Right ventricle myocardium superior (tissue), 1 donor: ENCODE data around the gene CYP11A1. TPM values are rescaled to one million over a fixed set of nuclear protein-coding genes. Genes with fewer than 3 reads are reported as not detected.
A peak's percentile ranks its signal among the peaks of the same experiment; 100 is the strongest.

Experiments
- ATAC-seq: fragments of 200-7000 bp; cut with Tn5 transposase; one replicate; pipeline ENCODE4 v1.9.1; 2020; ENCODE audit warnings: mild to moderate bottlenecking; ENCODE audit not compliant: poor library complexity
- DNase-seq: peaks from one replicate; pipeline ENCODE4 v3.0.0-alpha.2; 2020
- intact Hi-C: fragments of 100-400 bp; cut with DNase I; formaldehyde crosslinking; loops from one replicate; pipeline ENCODE4 v1.11.2; 2022
- total RNA-seq: library from RNA; stranded (reverse); fragmentation: NEBNext Ultra II Directional; extraction: Animal tissue kit (Norgen Biotek cat#: 25700); gene quantifications from one replicate; pipeline ENCODE4 v1.2.1, GENCODE V29; 2021
- donor health status: DM: no; HTN: yes; CAD: no; lungs with severe emphysema.

Gene CYP11A1
- total RNA-seq, 1 donor from 2014 or later = 0.51 TPM

DNA sequence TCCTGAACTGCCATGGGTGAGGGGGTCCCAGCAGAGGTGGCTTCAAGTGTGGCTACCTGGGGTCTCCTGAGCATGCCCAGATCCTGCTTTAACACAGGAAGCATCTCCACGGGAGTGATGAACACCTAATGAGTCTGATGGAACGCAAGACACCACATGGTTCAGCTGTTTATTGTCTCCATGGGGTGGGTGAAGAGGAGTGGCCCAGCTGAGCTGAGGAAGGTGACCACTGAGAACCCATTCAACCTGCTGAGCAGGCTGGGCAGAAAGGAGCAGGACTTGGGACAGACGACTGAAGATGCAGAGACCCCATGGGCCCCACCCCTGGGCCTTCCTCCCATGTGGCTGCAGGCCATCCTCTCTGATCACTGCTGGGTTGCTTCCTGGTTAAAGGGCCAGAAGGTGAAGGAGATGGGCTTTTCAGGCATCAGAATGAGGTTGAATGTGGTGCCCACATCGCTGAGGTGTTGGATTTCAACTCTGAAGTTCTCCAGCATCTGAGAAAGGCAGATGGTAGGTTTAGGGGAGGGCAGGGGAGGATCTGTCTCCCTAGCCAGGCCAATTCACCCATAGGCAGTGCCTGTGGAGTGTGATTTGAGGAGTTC, 29.7 kb downstream of the CYP11A1 start:
- DNase-seq (no peak), ATAC-seq (no peak)
- intact Hi-C loops = no loop called here

DNA sequence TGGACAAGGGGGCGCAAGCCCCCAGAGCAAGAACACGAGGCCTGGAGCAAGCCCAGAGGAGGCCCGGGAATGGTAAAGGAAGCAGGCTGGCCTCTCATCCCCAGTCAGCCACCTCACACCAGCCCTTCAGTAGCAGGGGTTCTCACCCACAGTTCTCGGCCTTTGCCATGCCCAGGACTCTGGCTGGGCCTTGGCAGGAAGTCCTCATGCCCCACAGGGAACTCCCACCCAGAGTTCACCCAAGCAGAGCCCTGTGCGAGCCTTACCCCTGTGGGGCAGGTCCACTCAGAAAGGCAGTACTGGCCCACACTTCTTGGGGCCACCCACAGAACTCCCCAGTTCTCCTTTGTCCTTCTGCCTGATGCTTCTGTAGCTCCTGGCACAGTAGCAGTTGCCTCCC, 30.3 kb downstream of the CYP11A1 start:
- intact Hi-C loops = no loop called here
- peak; percentile 18 for DNase-seq
- no peak for ATAC-seq

DNA sequence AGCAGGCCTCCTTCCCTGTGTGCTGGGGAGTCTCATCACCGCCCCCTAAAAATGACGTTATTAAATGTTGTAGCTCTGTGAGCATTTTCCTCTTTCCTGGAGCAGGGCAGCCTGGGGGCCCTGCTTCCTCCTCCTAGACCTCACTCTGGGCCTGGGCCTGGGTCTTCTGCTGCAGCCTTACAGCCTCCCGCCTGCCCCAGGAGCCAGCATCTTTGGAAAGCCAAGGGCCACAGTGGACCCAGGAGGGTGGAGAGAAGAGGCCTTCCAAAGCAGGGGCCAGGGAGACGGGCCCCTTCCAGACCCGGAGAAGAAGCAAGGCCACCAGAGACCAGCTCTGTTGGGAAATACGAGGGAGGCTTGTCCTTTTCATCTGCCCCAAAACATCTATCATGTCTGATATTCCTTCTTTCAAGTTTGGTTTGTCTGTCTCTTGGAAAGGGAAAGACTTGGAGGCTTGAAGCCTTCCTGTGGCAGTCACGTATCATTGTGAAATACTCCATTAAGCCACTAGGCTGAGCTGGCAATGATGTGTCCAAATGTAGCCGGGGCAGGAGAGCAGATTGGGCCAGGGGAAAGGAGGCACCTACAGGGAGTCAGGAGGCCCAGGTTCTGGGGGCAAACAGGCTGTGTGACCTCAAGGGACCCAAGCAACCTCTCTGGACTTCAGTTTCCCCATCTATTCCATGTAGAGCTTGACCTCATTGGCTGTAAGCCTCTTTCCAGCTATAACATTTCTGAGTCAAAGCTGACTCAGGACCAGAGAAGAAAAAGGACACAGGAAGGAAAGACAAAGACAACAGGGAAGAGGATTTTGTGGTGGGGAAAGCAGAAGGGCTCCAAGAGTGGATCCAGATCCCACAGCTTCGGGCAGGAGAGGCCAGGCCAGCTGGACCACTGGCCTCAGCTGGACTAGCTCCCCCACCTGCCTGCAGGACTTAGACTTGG, 31.1 kb downstream of the CYP11A1 start:
- ATAC-seq (no peak), DNase-seq (no peak)
- intact Hi-C loops = no loop called here

DNA sequence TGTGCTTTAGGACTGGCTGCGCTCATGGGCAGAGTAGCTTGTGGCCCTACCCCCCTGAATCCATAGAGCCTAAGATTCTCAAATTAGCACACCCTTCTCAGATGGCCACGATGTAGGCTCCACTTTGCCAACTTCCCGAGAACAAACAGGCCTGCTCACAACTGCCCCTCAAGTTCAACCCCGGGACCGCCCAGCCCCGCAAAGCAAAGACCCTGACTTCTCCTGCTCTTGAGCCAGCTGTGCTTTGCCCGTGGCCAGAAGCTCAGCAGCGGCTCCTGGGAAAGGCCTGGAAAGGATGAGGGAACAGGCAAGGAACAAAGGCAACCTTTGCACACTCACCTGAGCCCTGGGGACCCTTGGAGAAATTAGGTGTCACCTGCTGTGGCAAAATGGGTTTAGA, 32.0 kb downstream of the CYP11A1 start:
- no peak for ATAC-seq
- intact Hi-C loops = no loop called here

DNA sequence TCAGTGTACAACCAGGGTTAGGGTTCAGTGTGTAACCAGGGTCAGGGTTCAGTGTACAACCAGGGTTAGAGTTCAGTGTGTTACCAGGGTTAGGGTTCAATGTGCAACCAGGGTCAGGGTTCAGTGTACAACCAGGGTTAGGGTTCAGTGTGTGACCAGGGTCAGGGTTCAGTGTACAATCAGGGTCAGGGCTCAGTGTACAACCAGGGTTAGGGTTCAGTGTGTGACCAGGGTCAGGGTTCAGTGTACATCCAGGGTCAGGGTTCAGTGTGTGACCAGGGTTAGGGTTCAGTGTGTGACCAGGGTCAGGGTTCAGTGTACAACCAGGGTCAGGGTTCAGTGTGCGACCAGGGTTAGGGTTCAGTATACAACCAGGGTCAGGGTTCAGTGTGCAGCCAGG, 33.3 kb downstream of the CYP11A1 start:
- ATAC-seq = no peak
- DNase-seq = no peak
- intact Hi-C loops = no loop called here

More for the DNA sequence above, 32.0 kb downstream of the CYP11A1 start:
- no peak for DNase-seq

DNA sequence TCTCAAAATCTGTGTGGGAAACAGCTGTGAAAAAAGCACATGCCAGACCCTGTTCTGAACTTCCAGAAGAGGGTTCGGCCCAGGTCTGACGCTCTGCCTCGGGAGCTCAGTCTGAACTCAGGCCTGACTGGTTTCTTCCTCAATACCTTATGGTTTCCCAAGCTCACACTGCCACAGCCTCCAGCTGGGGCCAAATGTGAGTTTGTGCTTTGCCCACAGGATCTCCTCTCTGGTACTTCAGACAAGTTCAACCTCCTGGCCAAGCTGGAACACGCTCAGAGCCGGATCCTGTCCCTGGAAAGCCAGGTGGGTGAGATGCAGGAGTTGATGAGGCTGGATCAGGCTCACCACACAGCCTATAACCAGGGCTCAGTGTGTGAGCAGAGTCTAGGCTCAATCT, 33.8 kb downstream of the CYP11A1 start:
- intact Hi-C loops = no loop called here
- DNase-seq (no peak), ATAC-seq (no peak)

GRCh38 chr15:74333093-74333492, 34.4 kb downstream of the CYP11A1 start:
- intact Hi-C loops = no loop called here
- ATAC-seq (no peak), DNase-seq (no peak)

DNA sequence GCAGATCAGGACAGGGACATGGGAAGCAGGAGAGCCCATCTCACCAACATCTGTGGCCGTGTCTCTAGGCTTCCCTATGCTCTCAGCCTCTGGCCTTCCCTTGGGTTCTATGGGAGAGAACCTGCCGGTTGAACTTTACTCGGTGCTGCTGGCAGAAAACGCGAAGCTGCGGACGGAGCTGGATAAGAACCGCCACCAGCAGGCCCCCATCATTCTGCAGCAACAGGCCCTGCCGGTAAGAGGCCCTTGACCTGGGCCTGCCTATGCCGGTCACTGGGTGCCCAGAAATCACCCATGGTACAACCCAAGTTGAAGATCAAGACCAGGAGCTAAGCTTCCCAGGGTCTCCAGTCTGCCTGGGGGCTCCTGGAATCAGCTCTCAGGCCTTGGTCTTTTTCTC, 34.8 kb downstream of the CYP11A1 start:
- DNase-seq (peak; percentile 10), ATAC-seq (no peak)
- intact Hi-C loops = no loop called here

- ATAC-seq (no peak), DNase-seq (no peak)
- intact Hi-C loops = no loop called here
Measured at GRCh38 chr15:74332011-74332410, 35.4 kb downstream of the CYP11A1 start.

GRCh38 chr15:74330861-74331408, 36.5 kb downstream of the CYP11A1 start:
- no peak for ATAC-seq
- DNase-seq = peak; percentile 18
- intact Hi-C loops = no loop called here

DNA sequence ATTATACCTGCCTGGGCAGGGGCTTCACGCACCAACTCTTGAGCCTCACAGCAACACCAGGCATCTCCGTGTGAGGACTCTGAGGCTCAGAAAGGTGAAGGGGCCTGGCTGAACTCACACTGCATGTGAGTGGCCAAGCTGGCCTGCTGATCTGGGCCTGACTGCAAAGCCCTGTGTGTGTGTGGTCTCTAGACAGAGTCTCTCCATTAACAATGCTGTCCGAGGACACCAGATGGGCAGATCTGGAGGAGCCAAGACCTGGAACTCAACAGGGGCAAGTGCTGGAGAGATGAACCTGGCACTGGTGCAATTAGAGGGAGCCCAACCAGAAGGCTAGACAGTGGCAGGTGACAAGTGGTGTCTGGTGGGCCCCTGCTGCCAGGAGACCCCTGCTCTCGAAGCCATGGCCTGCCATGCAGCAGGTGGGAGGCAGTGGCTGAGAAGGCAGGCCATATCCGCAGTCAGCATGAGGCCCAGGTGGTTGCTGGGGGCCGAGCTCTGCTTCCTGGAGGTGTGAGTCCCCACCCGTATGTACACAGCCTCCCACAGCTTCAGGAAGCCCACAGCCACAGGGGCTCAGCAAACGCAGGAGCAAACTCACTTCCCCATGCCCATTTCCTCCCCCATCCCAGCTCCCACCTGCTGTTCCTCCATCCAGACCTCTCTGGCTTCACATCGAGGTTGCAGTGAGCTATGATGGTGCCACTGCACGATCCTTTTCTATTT, 39.0 kb downstream of the CYP11A1 start:
- intact Hi-C loops = no loop called here
- peak; percentile 8 for DNase-seq
- no peak for ATAC-seq

DNA sequence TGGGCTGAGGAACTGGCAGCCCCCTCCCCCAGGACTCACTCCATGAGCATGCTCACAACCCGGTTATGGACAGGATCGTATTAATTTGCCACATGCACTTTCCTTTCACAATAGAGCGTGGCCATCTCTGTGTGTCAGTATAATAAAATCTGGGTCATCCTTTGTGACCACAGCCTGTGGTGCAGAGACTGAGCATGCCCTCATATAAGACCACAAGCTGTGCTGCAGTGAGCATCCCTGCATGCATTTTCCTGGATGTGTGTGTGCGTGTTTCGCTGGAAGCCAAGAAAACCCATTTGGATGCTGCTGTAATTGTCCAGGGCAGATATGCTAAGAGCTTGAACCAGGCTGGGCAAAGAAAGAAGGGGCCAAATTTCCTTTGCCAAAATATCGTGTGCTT, 39.7 kb downstream of the CYP11A1 start:
- ATAC-seq = no peak
- intact Hi-C loops = no loop called here
- DNase-seq = no peak

DNA sequence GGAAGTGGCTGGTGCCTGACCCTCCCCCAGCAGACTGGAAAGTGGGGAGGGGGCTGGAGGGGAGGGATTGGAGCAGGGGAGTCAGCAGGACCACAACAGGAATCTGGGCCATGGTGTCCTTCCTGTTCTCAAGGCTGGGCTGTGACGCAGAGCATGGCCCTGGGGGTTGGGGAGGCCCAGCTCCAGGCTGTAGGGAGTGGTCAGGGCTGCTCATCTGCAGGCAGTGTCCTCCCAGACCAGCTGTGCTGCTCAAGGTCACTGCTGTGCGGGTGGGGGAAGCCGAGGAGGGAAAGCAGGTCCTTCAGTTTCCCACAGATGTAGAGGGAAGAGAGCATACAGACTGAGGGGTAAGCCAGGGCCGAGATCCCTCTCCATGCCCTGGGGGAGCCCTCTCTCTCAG, 40.7 kb downstream of the CYP11A1 start:
- ATAC-seq (no peak), DNase-seq (no peak)
- intact Hi-C loops = no loop called here

DNA sequence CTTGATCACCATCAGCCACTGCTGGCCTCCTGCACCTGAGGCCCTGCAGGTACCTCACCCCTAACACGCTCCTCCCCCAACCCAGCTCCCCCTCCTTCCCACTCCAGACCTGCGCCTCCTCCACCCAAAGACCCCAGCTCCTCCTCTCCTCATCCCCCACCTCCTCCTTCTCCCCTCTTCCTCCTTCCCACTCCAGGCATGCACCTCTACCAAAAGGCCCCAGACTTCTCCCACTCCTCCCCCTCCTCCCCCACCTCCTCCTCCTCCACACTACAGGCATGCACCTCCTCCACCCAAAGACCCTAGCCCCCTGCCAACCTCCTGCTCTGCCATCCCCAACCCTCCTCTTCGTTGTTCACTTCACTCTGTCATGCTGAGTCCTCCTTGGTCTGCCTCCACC, 42.7 kb downstream of the CYP11A1 start:
- ATAC-seq (no peak), DNase-seq (no peak)
- intact Hi-C loops = loop anchor here (5.0 kb wide), 1 partner anchor 197 kb away; no protein-coding TSS in a partner anchor

DNA sequence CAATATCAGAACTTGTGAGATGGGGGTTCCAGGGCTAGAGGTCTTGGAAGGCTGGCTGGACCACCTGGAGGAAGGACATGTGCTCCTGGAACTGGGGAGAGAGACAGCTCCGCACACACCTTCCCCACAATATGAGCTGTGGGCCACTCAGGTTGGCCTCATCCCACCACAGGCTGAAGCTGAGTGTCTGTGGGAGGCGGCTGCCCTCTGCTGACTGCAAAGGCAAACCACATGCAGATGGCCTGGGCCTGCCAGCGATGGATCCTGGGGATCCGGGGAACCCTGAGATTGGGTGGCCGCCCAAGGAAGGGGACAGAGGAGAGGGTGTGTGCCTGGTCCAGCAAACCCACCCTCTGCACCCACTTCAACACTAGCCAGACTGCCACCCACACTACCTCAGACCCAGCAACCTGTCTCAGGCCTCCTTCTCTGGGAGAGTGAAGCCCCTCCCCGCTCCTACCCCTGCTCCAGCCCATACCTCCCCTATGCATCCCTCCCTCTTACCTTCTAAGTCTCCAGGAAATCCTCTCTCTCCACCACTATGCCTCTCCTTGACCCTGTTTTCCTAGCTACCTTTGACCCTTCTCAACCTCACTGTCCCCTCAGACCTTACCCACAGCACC, 44.8 kb downstream of the CYP11A1 start:
- DNase-seq (peak; percentile 81), ATAC-seq (peak; percentile 72)
- intact Hi-C loops = loop anchor here (5.0 kb wide), 1 partner anchor 195 kb away; no protein-coding TSS in a partner anchor

DNA sequence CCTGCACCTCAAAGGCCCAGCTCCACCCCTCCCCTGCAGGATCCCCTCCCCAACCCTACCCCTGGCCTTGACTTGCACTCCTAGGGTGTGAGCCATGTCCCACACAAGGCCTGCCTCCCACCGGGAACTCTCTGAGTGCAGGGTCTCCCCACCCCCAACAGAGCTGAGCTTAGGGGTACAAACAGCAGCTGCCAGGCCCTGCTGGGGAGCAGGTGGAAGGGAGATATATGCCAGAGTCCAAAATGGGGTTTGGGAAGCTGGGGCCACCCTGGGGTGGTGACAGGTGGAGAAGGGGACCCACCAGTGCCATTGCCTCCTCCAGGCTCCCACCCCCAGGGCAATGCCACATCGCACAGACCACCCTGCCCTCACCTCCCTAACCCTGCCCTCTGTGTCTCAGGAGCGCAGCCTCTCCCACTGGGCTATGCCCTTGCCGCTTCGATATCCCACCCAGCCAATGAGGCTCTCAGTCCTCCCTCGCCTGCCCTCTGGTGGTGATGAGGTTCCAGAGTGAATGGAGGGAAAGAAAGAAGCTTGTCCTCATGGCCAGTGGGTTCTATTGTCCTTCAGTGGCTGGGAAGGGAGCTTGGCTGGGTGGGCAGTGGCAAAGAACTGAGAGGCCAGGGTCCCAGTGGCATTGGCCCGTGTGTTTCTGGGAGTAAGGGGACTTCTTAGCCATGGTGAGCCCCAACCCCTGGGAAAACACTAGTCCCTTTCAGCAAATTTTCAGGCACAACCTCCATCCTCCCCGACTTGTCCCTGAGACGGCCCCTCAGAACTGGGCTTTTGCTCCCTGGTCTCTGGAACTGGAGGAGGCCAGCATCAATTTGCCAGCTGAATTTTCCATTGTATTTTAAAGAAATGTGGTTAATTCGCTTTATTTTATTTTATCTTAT, 46.8 kb downstream of the CYP11A1 start:
- DNase-seq = peak; percentile 72
- intact Hi-C loops = loop anchor here (5.0 kb wide), 1 partner anchor 193 kb away; no protein-coding TSS in a partner anchor
- ATAC-seq = no peak

GRCh38 chr15:74319596-74320351, 47.7 kb downstream of the CYP11A1 start:
- peak; percentile 59 for DNase-seq
- no peak for ATAC-seq
- intact Hi-C loops = loop anchor here (5.0 kb wide), 1 partner anchor 192 kb away; no protein-coding TSS in a partner anchor
